Hepatic stellate cell (primary cell): ENCODE measurements around the gene DBF4.
"Not testable (repeated sequence)": the region's sequence is repeated elsewhere in the genome, so short reads cannot be mapped to it uniquely, and the experiment has no call there.

Experiments used
- DNase-seq: peaks from one replicate; pipeline ENCODE4 v3.0.0; 2011; ENCODE audit warnings: low spot score

Gene DBF4

DNA sequence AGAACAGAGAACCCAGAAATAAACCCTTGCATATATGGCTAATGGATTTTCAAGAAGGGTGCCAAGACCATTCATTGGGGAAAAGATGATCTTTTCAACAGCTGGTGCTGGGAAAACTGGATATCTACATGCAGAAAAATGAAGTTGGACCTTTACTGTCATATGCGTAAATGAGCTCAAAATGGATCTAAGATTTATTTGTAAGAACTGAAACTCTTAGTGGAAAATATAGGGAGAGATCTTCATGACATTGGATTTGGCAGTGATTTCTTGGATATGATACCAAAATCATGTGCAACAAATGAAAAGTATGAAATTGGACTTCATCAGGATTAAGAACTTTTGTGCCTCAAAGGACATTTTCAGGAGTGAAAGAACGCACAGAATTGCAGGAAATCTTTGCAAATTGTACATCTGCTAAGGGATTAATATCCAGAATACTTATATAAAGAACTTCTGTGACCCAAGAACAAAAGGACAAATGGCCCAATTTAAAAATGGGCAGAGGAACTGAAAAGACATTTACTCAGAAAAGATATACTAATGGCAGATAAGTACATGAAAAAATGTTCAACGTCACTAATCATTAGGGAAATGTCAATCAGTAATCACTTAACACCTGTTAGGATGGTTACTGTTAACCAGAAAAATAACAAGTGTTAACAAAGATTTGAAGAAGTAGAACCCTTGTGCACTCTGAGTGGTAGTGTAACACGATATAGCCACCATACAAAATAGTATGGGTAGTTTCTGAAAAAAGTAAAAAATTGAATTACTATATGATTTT is 6.1 kb downstream of the DBF4 start:
- no peak for DNase-seq

DNA sequence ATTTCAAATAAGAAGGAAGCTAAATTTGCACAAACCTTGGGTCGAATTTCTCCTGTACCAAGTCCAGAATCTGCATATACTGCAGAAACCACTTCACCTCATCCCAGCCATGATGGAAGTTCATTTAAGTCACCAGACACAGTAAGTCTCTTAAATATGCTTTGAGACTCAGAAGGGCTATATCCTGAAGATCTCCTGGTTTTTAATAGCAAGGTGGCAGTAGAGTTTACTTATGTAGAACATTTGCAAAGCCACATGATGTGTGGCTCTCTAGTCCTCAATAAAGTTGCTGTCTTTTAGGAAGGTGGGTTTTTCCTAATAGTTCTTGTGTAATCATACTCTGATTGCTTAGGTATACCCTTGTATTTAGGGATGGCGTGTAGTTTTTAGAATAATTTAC is 8.7 kb downstream of the DBF4 start:
- DNase-seq = no peak

DNA sequence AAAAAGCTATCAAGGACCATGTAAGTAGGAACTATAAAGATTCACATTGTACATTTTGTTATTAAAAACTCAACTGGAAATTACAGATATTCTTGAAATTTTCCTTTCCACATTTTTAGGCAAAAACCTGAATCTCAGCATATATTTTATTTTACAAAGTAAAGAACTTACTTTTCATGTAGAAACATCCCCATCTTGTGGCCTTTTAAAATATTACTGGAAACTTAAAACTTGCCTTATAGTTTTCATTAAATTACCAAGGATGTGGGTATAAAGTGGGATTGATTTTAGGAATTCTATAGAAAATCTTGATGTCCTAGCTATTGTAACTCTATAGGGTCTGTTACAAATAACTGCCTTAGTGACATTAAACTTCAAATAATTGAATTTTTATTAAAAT is 10.6 kb downstream of the DBF4 start:
- DNase-seq = no peak

DNA sequence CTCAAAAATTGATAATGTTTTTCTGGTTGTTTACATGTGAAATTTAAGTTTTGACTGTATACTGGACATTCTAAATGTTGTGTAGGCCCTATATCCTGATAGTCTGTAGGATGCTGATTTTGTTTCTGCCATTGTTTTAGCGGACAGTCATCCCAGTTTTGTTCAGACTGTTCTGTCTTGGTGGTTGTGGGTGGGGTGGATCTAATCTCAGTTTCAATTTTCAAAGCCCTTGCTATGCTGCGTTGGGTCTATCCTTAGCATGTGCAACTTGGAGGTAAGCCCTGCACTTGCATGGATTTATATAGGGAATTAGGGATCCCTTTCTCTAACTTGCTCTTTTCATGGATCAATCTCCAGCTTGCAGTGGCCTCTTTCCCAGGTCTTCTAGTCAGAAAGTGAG is 19.1 kb downstream of the DBF4 start:
- DNase-seq = no peak

DNA sequence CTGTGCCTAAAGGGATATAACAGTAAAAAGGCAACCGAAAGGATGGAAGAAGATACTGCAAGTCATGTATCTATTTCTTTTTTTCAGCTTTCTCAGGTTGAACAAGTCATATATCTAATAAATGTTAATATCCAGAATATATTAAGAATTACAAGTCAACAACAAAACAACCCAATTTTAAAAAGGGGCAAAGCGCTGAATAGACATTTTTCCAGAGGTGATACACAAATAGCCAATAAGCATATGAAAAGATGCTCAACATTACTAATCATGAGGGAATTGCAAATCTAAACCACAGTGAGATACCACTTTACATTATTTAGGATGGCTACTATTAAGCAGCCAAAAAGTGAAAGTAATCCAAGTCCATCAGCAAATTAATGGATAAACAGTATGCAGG is 23.0 kb downstream of the DBF4 start:
- no peak for DNase-seq

DNA sequence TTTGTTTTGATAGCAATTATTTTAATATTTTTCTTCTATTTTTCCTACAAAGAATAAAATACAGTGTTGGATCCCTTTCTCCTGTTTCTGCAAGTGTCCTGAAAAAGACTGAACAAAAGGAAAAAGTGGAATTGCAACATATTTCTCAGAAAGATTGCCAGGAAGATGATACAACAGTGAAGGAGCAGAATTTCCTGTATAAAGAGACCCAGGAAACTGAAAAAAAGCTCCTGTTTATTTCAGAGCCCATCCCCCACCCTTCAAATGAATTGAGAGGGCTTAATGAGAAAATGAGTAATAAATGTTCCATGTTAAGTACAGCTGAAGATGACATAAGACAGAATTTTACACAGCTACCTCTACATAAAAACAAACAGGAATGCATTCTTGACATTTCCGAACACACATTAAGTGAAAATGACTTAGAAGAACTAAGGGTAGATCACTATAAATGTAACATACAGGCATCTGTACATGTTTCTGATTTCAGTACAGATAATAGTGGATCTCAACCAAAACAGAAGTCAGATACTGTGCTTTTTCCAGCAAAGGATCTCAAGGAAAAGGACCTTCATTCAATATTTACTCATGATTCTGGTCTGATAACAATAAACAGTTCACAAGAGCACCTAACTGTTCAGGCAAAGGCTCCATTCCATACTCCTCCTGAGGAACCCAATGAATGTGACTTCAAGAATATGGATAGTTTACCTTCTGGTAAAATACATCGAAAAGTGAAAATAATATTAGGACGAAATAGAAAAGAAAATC is 31.0 kb downstream of the DBF4 start:
- not testable (repeated sequence) for DNase-seq

DNA sequence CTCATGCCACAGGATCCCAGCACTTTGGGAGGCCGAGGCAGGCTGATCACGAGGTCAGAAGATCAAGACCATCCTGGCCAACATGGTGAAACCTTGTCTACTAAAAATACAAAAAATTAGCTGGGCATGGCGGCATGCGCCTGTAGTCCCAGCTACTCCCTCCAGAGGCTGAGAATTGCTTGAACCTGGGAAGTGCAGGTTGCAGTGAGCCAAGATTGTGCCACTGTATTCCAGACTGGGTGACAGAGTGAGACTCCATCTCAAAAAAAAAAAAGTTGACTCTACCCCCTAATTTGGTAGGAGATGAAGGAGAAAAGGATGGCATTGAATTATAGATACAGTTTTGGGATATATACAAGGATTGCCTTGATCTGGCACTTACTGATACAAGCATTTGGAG is 32.5 kb downstream of the DBF4 start:
- DNase-seq = not testable (repeated sequence)

DNA sequence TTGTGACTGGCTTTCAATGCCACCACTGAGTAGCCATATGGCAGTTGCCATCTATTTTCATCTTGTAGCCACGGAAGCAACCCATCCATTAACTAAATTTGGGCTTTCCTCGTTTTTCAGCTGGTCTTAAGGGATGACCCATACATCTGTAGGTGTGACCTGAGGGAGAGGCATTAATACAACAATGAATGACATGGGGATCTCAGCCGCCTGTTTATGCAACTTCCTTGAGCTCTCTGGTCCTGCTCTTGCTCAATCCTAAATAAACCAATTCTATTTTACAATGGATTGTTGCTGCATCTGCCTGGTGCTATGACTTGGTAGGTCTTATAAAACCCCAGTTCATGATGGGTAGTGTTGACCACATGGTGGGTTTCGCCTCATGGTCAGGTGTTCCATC is 35.8 kb downstream of the DBF4 start:
- DNase-seq = no peak

DNA sequence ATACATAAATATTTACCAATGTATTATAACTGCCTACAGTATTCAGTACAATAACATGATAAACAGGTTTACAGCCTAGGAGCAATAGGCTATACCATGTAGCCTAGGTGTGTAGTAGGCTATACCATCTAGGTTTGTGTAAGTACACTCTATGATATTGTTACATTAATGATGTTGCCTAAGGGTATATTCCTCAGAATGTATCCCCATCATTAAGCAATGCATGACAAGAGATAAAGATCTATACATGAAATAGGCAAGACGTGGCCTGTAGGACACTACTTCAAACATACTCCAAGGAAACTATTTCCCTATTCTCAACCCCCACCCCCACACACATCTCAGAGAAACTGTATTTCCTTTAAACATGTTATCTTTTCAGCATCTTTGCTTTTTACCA is 42.4 kb downstream of the DBF4 start:
- DNase-seq = no peak

DNA sequence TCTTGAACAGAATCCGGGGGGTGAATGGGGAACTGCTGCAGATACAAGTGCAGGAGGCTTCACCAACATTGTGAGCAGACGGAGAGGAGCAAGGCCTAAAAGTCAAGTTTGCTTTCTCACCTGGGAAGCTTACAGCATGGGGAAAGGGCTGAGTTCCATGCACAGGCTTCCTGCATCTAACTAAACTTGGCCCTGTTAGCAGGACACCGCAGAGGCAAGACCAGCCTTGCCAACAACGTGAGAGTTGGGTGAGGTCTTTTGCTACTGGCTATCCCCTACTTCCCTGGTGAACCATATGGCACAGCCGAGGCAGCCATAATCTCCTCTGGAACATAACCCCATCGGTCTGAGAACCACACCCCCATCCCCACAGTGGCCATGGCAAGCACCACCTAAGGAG is 43.6 kb downstream of the DBF4 start:
- no peak for DNase-seq

DNA sequence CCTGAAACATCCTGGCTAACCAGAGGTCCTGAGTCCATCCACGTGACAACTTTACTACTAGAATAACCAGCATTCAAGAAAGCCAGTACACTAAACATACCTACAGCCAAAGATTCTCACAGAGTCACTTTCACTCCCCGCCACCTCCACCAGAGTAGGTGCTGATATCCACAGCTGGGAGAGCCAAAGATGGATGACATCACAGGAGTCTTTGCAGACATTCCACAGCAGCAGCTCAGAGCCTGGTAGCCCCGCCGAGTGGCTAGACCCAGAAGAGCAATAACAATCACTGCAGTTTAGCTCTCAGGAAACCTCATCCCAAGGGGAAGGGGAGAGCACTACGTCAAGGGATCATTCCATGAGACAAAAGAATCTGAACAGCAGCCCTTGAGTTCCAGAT is 44.3 kb downstream of the DBF4 start:
- no peak for DNase-seq

DNA sequence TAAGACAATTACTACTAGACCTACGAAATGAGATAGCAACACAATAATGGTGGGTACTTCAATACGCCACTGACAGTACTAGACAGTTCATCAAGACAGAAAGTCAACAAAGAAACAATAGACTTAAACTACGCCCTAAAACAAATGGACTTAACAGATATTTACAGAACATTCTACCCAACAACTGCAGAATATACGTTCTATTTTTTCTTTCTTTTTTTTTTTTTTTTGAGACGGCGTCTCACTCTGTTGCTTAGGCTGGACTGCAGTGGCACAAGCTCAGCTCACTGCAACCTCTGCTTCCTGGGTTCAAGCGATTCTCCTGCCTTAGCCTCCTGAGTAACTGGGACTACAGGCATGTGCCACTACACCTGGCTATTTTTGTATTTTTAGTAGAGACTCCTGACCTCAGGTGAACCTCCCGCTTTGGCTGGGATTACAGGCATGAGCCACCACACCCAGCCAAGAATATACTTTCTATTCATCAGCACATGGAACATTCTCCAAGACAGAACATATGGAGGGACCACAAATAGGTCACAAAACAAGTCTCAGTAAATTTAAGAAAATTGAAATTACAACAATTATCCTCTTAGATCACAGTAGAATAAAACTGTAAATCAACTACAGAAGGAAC is 46.6 kb downstream of the DBF4 start:
- not testable (repeated sequence) for DNase-seq

DNA sequence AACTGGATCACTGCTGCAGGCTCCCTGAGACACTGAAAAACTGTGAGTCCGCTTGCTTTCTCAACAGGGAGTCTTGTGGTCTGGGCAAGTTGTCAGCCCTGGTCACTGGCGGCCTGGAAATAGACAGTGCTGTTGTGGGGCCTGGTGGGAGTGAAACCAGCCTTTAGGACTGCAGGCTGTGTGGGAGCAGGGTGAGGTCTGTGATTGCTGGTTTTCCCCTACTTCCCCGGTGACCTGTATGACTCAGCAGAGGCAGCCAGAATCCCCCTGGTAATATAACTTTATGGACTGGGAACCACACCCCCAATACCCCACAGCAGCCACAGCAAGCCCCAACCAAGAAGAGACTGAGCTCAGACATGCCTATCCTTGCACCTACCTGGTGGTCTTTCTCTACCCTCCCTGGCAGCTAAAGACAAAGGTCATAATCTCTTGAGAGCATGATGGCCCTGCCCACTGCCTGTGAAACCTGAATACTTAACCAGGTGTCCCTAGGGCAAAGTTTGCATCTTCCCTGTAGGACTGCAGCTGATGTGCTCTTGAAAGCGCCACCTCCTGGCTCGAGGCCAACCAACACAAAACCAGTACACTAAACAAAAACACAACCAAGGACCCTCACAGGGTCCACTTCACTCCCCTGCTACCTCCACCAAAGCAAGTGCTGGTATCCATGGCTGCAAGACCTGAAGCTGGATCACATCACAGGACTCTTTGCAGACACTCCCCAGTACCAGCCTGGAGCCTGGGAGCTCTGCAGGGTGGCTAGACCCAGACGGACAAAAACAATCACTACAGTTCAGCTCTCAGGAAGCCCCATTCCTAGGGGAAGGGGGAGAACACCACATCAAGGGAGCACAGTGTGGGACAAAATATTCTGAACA is 50.5 kb downstream of the DBF4 start:
- no peak for DNase-seq

DNA sequence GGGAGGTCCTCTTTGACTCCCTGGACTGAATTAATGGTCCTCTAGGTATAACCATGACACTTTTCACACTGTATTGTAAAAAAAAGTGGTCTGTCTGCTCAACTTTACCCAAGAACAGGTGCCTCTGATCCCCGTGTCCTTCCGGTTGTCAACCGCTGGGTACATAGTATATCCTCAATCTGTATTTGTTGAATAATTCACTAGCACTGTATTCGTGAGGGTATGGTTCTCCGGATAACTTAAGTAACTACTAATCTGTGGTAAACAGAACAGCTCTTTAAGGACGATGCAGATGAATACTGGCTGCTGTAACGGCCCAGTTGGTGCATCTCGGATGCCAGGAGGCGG is 57.3 kb downstream of the DBF4 start:
- DNase-seq = no peak

DNA sequence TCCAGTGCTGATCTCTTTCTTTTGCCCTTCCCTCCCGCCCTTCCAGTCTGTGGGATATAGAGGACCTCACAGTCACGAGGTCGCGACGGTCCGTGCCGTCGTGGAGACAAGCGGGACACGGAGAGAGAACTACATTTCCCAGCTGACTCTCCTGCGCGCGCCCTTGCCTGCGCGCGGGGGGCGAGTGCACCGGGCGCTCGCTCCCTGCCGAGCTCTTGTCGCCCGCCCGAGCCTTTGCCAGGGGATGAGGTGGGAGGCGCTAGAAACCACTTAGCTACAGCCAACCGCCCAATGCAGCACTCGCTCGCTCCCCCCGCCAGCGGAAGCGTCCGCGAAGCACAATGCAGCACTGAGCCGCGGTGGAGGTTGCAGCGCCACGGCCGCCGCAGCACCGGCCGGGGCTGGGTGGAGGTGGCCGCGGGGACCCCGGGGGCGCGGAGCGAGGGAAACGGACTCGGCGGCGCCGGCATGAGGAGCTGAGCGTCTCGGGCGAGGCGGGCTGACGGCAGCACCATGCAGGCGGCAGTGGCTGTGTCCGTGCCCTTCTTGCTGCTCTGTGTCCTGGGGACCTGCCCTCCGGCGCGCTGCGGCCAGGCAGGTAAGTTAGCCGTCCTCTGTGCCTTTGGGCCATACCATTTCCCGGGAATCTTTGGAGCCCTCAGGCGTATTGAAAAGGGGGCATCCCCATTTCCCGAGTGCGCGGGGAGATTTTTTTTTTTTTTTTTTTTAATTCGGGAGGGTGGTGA is 57.8 kb downstream of the DBF4 start, which contains the start of gene ADAM22:
Gene ADAM22 (plus strand): TSS at position 299 of the 746 bp plus-strand sequence. CDS start 215 bp downstream, at position 514.
- DNase-seq = peak; percentile 43

DNA sequence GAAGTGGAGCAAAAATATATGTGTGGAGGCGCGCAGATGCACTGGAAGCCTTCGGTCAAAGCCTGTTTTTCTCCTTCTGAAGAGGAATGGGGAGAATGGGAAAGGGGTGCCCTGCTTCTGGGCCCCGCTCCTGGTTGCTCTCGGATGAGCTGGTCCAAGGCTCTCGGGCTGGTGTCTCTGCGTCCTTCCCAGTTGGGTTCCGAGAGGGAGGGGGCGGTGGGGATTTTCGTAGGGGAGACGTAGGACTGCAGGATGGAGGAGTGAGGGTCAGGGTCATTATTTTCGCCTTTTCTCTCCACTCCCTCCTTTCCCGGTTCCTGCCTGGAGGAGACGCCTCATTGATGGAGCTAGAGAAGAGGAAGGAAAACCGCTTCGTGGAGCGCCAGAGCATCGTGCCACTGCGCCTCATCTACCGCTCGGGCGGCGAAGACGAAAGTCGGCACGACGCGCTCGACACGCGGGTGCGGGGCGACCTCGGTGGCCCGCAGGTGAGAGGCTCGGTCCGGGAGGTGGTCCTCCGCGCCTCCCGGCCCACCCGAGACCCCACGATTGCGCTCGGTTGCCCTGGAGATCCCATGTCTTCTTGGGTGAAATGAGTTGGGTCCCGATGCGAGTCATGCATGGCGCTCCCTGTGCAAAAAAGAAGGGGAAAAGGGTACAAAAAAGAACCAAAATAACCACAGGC is 58.5 kb downstream of the DBF4 start:
- no peak for DNase-seq

DNA sequence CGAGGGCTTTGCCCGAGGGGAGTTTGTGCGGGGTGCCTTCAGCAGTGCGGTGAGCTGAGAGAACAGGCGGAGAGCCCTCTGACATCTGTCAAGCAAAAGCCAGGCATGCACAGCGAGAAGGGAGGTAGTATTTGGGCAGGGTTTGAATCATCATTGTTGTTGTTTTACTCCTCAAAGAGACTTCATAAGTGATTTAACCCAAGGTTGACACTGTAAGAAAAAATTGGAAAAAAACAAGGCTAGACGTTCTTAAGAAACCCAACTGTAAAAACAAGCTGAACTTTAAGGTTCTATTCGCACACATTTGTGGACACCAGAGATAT is 59.1 kb downstream of the DBF4 start:
- no peak for DNase-seq

DNA sequence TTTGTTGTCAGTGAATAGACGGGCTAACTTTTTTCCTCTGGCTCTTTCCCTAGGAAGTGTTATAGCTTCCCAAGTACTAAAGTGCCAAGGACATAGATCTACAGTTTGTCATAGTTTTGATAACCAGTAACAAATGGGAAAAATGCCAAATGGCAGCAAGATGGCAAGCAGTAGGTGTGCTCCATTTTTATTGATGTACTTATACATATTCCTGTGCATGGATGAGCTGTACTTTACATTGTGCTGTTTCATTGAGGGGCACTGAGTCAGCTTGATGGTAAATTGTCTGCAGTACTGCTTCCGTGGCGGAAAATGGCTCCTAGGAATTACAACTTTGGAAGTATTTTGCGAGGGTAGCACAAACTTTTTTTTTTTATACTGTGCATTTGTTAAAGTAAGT is 64.8 kb downstream of the DBF4 start:
- no peak for DNase-seq

DNA sequence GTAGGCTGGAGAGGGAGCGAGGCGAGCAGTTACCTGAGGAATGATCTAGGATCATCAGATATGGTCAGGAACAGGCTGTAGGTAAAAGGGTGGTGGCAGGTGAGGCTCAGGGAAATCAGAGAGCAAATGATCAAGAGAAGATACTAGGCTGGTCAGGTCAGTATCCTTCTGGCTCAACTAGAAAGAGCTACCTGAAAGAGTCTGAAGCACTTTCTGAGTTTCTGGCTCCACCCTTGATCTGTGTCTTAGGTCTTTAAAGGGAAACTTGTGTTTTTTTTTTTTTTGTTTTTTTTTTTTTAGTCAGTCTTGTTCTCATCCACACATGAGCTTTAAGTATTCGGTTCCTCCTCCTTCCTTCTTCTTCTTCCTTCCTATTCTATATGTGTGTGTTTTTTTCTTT is 68.3 kb downstream of the DBF4 start:
- no peak for DNase-seq

DNA sequence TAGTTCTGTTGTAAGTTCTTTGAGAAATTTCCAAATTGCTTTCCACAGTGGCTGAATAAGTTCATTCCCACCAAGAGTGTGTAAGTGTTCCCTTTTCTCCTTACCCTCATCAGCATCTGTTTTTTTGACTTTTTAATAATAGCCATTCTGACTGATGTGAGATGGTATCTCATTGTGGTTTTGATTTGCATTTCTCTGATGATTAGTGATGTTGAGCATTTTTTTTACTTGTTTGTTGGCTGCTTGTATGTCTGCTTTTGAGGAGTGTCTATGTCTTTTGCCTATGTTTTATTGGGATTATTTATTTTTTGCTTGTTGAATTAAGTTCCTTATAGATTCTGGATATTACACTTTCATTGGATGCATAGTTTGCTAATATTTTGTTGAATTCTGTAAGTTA is 69.6 kb downstream of the DBF4 start:
- not testable (repeated sequence) for DNase-seq

DNA sequence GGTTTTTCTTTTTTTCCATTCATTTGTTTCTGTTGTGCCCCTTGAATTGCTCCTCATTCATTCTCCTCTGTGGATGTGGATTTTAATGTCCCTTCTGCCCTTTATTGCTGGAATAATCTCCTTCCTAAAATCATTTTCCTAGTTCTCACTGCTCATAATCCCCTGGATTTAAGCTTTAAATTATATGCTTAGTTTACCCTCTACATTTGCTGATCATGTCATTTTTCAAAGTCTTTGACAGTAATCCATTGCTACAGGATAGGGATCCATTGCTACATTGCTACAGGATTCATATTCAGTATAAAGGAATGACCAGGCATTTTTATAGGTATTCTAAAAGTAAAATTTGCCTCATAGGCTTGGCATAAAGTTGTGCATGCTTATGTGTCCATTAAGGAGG is 72.1 kb downstream of the DBF4 start:
- no peak for DNase-seq
